NCI-H128 (cell line): ENCODE results near the gene SMOC2.

Experiments used
- DNase-seq: peaks from one replicate; lab custom pipeline; 2025; ENCODE audit not compliant: unreplicated experiment; lab: John Stamatoyannopoulos, UW

Gene SMOC2

GRCh38 chr6:168641446-168641845 is 200.5 kb downstream of the SMOC2 start:
- no peak for DNase-seq

GRCh38 chr6:168643401-168643800 is 202.4 kb downstream of the SMOC2 start:
- DNase-seq, result no peak

- DNase-seq, result no peak
These were observed 204.3 kb downstream of the SMOC2 start for GRCh38 chr6:168645326-168645725.

- DNase-seq, result no peak
These were observed 206.3 kb downstream of the SMOC2 start for GRCh38 chr6:168647271-168647670.

- DNase-seq, result no peak
These were observed 207.5 kb downstream of the SMOC2 start for GRCh38 chr6:168648240-168649125.

DNA sequence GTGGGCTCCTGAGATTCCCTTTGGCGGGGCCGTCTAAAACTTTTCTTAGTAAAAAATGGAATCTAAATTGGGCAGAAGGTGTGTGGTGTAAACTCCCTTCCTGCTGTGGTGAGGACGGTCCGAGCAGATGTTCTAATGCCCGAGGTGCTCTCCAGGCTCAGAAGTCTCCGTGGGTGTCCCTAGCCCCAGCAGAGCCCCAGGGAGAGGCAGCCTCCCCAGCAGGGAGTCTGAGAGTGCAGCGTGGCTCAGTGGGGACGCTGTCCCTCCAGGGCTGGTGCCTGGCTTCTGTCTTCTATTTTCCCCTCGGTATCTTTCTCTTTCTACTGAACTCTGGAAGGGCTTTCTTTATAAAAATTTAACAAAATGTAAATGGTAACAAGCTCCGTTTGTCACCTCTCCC is 208.2 kb downstream of the SMOC2 start:
- no peak for DNase-seq

DNA sequence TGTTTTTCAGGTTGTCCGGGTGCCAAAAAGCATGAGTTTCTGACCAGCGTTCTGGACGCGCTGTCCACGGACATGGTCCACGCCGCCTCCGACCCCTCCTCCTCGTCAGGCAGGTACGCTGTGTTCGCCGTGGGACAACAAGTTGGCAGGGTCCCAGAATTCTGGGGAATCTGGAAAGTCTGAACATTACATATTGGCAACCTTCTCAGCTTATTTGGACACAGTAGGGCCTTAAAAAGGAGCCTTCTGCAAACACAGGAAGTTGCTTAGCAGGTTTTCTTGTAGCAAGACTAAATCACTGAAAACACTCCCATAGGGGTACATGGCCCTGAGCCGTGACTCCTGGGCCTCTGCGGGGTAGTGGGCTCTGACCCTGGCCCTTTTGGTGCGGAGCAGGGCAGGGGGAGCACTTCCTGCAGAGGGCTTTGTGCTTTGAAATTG is 209.7 kb downstream of the SMOC2 start:
- no peak for DNase-seq

- no peak for DNase-seq
These were observed 214.6 kb downstream of the SMOC2 start for GRCh38 chr6:168655462-168656152.

DNA sequence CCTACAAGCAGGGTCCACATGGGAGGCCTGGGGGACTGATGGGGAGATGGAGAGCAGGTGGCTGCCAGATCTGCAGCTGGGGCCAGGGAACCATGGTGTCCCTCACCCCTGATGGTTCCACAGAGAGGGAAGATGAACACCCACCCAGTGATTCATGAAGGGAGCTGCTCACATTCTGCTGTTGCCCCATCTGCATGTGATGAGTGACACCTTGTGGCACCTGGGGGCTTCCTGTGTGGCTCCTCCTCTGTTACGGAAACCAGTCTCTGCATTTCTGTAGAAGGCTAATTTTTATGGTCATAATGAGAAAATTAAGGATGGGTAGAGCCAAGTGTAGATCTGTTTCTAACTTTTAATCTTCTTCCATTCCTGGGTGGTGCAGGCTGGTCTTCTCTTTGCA is 217.1 kb downstream of the SMOC2 start:
- DNase-seq, result no peak

GRCh38 chr6:168660400-168660945 is 219.5 kb downstream of the SMOC2 start:
- no peak for DNase-seq

GRCh38 chr6:168662301-168662936 is 221.4 kb downstream of the SMOC2 start:
- no peak for DNase-seq

GRCh38 chr6:168663041-168663440 is 222.1 kb downstream of the SMOC2 start:
- DNase-seq, result no peak

GRCh38 chr6:168664956-168665355 is 224.0 kb downstream of the SMOC2 start:
- DNase-seq, result no peak

DNA sequence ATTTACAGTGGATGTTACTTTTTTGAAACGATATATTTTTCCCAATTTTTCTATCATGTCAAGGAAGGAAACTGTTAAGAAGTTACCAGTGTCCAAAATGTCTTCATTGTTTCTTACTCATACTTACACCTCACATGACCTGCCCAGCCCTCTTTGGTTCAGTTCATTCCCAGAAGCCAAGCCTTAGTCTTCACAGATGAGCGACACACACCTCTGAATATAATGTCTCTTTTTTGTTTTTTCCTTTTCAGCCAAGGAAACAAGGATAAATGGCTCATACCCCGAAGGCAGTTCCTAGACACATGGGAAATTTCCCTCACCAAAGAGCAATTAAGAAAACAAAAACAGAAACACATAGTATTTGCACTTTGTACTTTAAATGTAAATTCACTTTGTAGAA is 225.2 kb downstream of the SMOC2 start:
- DNase-seq, result no peak

GRCh38 chr6:168666699-168667427 is 225.9 kb downstream of the SMOC2 start:
- DNase-seq, result no peak

- DNase-seq, result no peak
These were observed 226.4 kb downstream of the SMOC2 start for GRCh38 chr6:168667428-168667805.

- DNase-seq, result no peak
These were observed 229.5 kb downstream of the SMOC2 start for GRCh38 chr6:168670401-168670985.

DNA sequence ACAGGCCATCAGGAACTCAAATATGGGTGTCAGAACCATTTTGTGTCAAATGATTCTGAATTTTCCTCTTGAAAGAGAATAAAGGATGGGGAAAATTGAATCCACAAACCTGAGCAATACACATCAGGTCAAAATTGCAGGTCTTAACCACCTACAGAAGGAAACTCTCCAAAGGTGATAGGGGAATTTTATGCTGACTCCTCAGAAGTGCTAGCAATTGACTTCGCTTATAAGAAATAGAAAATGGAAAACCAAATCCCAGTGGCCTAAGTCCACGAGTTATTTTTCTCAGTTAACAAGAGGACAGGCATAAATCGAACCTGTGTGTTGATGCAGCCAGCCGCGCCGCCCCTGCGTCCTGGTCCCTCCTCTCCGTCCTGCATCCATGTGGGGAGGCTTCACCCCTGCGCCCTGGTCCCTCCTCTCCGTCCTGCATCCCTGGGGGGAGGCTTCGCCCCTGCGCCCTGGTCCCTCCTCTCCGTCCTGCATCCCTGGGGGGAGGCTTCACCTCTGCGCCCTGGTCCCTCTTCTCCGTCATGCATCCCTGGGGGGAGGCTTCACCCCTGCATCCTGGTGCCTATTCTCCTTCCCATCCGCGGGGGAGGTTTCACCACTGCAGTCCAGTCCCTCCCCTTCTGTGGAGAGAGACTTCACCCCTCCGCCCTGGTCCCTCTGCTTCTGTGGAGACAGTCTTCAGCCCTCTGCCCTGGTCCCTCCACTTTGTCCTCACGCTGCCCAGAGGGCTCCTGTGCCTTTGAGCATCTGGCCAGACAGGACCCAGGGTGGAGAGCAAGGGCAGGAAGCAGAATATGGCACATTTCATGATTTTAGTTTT is 230.3 kb downstream of the SMOC2 start:
- DNase-seq, result no peak

GRCh38 chr6:168671863-168672546 is 231.0 kb downstream of the SMOC2 start:
- no peak for DNase-seq
